GM15510 (cell line): ENCODE data around the gene ATP2B2.

Source experiments
- POLR2A ChIP-seq: IDR thresholded peaks from 3 replicates; pipeline ENCODE4 v1.6.1; 2011; ENCODE audit warnings: borderline replicate concordance; ENCODE audit not compliant: insufficient read length; ENCODE audit errors: extremely low read depth

ATP2B2 gene

GRCh38 chr3:10382892-10383849 lies 122.2 kb downstream of the ATP2B2 start:
- no peak for TF ChIP-seq POLR2A

GRCh38 chr3:10381336-10381735 lies 124.0 kb downstream of the ATP2B2 start:
- no peak for TF ChIP-seq POLR2A

- no peak for TF ChIP-seq POLR2A
Measured at GRCh38 chr3:10380906-10381305, 124.5 kb downstream of the ATP2B2 start.

GRCh38 chr3:10379961-10380360 lies 125.4 kb downstream of the ATP2B2 start:
- no peak for TF ChIP-seq POLR2A

- TF ChIP-seq POLR2A, result no peak
Measured at GRCh38 chr3:10379161-10379560, 126.2 kb downstream of the ATP2B2 start.

GRCh38 chr3:10378742-10379141 lies 126.6 kb downstream of the ATP2B2 start:
- TF ChIP-seq POLR2A, result no peak

- no peak for TF ChIP-seq POLR2A
Measured at GRCh38 chr3:10378246-10378645, 127.1 kb downstream of the ATP2B2 start.

GRCh38 chr3:10377148-10377725 lies 128.1 kb downstream of the ATP2B2 start:
- no peak for TF ChIP-seq POLR2A

- no peak for TF ChIP-seq POLR2A
Measured at GRCh38 chr3:10376353-10376752, 129.0 kb downstream of the ATP2B2 start.

- no peak for TF ChIP-seq POLR2A
Measured at GRCh38 chr3:10375296-10376053, 129.9 kb downstream of the ATP2B2 start.

- no peak for TF ChIP-seq POLR2A
Measured at GRCh38 chr3:10374311-10374710, 131.1 kb downstream of the ATP2B2 start.

GRCh38 chr3:10373686-10374261 lies 131.6 kb downstream of the ATP2B2 start:
- no peak for TF ChIP-seq POLR2A

- TF ChIP-seq POLR2A, result no peak
Measured at GRCh38 chr3:10371789-10372188, 133.6 kb downstream of the ATP2B2 start.

- TF ChIP-seq POLR2A, result no peak
Measured at GRCh38 chr3:10371167-10371566, 134.2 kb downstream of the ATP2B2 start.

GRCh38 chr3:10370429-10370828 lies 135.0 kb downstream of the ATP2B2 start:
- TF ChIP-seq POLR2A, result no peak
